ES-I3 (cell line): ENCODE measurements around the gene FAM107B.
"Not testable (repeated sequence)": the region's sequence is repeated elsewhere in the genome, so short reads cannot be mapped to it uniquely, and the experiment has no call there.

Experiments used
- H3K36me3 ChIP-seq: 2 replicates; pipeline ENCODE4 v1.6.1; 2013; ENCODE audit warnings: mild to moderate bottlenecking, low read length, control low read depth, moderate library complexity; ENCODE audit not compliant: insufficient read depth
- H3K4me1 ChIP-seq: 2 replicates; pipeline ENCODE4 v1.6.1; 2013; ENCODE audit warnings: mild to moderate bottlenecking, control low read depth, low read length; ENCODE audit not compliant: insufficient read depth
- H3K9ac ChIP-seq: 2 replicates; pipeline ENCODE4 v1.6.1; 2013; ENCODE audit warnings: low read depth, mild to moderate bottlenecking, low read length, moderate library complexity
- H3K9me3 ChIP-seq: 2 replicates; pipeline ENCODE4 v1.6.1; 2013; ENCODE audit warnings: mild to moderate bottlenecking, low read length, moderate library complexity; ENCODE audit not compliant: control insufficient read depth, insufficient read depth

The FAM107B gene

DNA sequence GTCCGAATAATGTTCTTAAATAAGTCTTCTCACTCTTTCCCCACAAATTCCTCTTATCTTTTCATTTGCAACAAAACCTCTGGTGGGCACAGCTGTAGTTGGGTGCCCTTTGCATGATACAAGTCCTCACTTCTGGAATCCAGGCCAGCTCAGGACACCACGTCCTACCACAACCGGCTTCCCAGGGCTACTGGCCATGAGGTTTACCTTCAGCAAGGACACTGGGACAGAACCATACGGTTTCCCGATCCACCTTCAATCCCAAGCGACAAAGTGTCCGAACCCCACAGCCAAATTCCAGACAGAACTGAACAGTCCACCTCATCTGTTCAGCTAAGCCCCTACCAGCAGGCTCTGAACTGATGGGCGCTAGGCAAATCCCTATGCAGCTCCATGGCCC is 174.6 kb downstream of the FAM107B start:
- H3K4me1 ChIP-seq: peaks cover 15% of the 10 kb centered on the region
- no peaks in the 10 kb centered on the region for H3K9me3 ChIP-seq
- H3K36me3 ChIP-seq: peaks cover 3% of the 10 kb centered on the region
- no peak overlapping the region for H3K9ac ChIP-seq

DNA sequence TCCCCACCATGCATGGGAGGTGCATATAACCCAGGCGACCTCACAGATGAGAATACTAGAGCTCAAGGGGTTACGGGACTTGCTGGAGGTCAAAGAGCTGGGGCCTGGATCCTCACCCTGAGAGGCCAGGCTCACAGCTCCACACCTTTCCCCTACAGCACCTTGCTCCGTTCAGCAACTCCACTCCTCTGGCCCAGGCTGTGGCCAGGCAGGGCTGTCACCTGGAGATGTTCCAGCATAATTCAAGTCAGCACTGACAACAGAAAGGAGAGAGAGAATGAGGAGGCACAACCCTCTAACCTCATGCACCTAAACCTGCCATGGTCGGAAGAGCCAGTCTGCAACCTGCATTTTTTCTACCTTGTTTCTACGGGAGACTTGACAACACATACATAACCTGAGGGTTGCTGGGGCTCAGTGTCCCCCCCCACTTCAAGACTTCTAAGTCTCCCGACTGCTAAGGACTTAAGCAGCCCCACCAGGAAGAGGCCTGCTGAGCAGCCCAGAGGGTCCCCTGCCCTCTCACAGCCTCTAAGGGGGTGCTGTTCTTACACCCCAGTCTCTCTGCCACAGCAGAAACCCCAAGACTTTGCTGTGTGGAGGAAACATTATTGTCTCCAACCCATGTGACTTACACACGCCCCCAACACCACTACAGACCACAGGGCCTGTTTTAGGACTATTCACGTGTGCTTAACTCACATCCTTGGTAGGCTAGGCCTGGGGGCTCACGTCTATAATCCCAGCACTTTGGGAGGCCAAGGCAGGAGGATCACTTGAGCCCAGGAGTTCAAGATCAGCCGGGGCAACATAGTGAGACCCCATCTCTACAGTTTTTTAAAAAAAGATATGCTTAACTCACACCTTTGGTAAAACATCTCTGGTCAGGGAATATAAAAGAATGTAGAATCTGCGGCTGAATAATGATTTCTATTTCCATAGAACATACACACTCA is 175.6 kb downstream of the FAM107B start:
- peaks cover 15% of the 10 kb centered on the region for H3K4me1 ChIP-seq
- no peak overlapping the region for H3K9ac ChIP-seq
- H3K9me3 ChIP-seq: no peaks in the 10 kb centered on the region
- H3K36me3 ChIP-seq: peaks cover 3% of the 10 kb centered on the region

GRCh38 chr10:14595526-14596182 is 179.0 kb downstream of the FAM107B start:
- Histone ChIP-seq H3K4me1 (no peaks in the 10 kb centered on the region), H3K9me3 (no peaks in the 10 kb centered on the region), H3K36me3 (peaks cover 3% of the 10 kb centered on the region), H3K9ac (no peak overlapping the region)

GRCh38 chr10:14594878-14595525 is 179.7 kb downstream of the FAM107B start:
- no peak overlapping the region for H3K9ac ChIP-seq
- H3K36me3 ChIP-seq: peaks cover 3% of the 10 kb centered on the region
- no peaks in the 10 kb centered on the region for H3K4me1 ChIP-seq
- H3K9me3 ChIP-seq: no peaks in the 10 kb centered on the region

GRCh38 chr10:14593806-14594205 is 180.9 kb downstream of the FAM107B start:
- H3K36me3 ChIP-seq: peaks cover 3% of the 10 kb centered on the region; the same call in 1 of the 2 replicates
- no peaks in the 10 kb centered on the region for H3K4me1 ChIP-seq

GRCh38 chr10:14592566-14592965 is 182.1 kb downstream of the FAM107B start:
- no peaks in the 10 kb centered on the region for H3K4me1 ChIP-seq
- peaks cover 3% of the 10 kb centered on the region; the same call in 1 of the 2 replicates for H3K36me3 ChIP-seq
- H3K9ac ChIP-seq: no peak overlapping the region
- H3K9me3 ChIP-seq: no peaks in the 10 kb centered on the region

More at GRCh38 chr10:14593806-14594205, 180.9 kb downstream of the FAM107B start:
- Histone ChIP-seq H3K9ac (no peak overlapping the region), H3K9me3 (no peaks in the 10 kb centered on the region)

DNA sequence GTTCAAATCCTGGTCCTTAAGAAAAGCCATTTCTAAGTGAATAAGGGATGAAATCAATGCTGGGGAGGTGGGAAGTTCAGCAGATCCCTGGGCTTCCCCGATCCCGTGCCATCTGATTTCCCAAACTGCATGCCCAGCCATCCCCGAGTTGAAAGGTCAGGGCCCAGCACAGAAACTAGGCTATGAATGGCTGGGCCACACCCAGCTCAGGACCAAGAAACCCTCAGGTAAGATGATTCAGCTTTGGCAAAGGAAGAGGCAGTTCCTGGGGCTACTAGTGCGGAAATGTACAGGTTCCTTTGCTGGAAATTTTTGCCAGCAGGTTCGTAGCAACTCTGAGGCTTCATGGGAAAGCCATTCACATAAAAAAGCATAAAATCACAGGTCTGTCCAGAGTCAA is 182.7 kb downstream of the FAM107B start:
- Histone ChIP-seq H3K9ac (no peak overlapping the region), H3K4me1 (no peaks in the 10 kb centered on the region), H3K36me3 (peaks cover 3% of the 10 kb centered on the region; the same call in 1 of the 2 replicates), H3K9me3 (no peaks in the 10 kb centered on the region)

DNA sequence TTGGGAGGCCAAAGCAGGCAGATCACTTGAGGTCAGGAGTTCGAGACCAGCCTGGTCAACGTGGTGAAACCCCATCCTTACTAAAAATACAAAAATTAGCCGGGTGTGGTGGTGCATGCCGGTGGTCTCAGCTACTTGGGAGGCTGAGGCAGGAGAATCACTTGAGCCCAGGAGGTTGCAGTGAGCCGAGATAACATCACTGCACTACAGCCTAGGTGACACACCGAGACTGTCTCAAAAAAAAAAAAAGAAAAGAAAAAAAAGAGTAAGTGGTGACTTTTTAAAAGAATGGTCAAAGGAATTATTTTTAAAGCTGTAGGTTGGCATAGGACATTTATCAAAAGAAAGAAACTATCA is 185.8 kb downstream of the FAM107B start:
- H3K9ac ChIP-seq, H3K36me3 ChIP-seq, H3K9me3 ChIP-seq: not testable (repeated sequence)
- H3K4me1 ChIP-seq: peaks cover 10% of the 10 kb centered on the region; the same call in 1 of the 2 replicates

- Histone ChIP-seq H3K4me1 (peaks cover 10% of the 10 kb centered on the region; the same call in 1 of the 2 replicates), H3K9me3 (no peaks in the 10 kb centered on the region), H3K36me3 (no peaks in the 10 kb centered on the region), H3K9ac (no peak overlapping the region)
Measured at GRCh38 chr10:14588084-14588937, 186.4 kb downstream of the FAM107B start.

DNA sequence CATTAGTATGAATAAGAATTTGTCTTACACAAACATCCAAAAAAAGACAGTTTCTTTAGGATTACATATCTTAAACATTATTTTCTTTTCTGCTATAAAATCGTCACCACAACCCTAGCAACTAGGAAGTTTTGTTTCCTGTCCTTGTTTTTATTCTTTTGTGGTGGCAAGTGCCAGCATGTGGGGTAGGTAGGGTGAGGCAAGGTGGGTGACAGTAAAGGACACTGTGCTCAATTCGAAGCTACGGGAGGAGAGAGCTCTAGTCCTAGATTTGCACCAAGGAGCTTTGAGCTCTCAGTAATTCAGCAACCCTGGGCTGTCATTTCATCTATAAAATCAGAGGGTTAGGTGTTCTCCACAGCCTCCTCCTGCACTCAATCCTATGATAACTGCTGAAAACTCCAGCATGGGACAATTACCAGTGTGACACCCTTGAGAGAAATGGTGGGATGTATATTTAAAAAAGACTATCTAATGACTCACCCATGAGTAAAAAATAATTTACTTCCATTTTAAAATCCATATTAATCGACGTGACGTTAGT is 187.1 kb downstream of the FAM107B start:
- no peak overlapping the region for H3K9ac ChIP-seq
- H3K4me1 ChIP-seq: peaks cover 10% of the 10 kb centered on the region; the same call in 1 of the 2 replicates
- no peaks in the 10 kb centered on the region for H3K36me3 ChIP-seq
- H3K9me3 ChIP-seq: no peaks in the 10 kb centered on the region

DNA sequence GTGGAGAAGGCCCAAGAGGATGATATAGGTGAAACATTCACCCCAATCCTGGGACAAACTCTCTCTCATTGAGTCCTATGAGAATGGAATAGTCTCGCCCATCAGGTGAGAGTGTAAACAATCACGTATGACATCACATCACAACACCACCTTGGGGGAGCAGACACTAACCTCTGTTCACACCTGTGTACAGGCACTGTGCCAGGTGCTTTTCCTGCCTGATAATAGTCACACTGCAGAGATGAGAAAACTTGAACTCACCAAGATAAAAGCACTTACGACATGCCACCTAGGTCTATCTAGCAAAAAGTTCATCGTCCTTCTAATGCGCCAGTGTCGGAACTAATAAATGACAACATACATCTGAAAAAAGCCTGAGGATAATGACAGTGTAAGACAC is 187.8 kb downstream of the FAM107B start:
- Histone ChIP-seq H3K9me3 (no peaks in the 10 kb centered on the region), H3K36me3 (no peaks in the 10 kb centered on the region), H3K4me1 (peaks cover 10% of the 10 kb centered on the region; the same call in 1 of the 2 replicates), H3K9ac (no peak overlapping the region)

DNA sequence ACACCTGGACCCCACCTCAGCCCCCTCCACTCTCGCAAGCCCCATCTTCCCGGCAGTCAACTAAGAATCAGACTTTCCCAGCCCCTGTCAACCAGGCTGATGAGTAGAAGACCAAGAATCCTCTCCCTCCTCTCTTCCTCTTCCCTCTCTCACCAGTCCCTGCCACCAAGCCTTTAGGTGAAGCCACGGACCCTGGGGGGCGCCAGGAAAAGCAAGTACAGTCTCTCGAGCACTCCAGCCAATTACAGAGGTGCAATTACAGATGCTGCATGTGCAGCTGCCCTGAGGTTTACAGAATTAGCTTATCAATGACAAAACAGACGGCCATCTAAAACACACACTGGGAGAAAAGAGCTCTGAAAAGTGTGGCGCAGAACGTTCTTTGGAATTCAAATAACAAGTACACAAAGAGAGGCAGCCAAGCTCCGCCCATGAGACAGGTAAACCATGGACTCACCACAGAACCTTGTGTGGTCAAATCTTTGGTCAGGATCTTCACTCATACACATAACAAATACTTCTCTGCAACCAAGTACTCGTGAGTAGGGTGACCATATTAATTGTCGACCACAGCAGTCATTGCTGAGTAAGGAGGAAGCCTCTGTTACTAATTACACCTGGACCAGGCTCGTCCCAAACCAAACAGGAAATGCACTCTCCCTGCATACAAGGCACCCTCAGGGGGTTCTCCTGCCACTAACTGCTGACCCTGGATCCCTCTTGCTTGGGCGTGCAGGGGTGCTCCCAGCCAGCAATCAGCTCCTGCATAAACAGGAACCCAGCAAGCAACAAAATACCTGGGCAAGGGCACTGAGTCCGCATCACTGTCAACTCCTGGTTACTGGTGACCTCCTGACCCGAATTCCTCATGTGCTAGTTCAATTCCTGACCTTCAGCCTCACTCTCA is 189.2 kb downstream of the FAM107B start:
- Histone ChIP-seq H3K36me3 (no peaks in the 10 kb centered on the region), H3K4me1 (peaks cover 10% of the 10 kb centered on the region; the same call in 1 of the 2 replicates)

DNA sequence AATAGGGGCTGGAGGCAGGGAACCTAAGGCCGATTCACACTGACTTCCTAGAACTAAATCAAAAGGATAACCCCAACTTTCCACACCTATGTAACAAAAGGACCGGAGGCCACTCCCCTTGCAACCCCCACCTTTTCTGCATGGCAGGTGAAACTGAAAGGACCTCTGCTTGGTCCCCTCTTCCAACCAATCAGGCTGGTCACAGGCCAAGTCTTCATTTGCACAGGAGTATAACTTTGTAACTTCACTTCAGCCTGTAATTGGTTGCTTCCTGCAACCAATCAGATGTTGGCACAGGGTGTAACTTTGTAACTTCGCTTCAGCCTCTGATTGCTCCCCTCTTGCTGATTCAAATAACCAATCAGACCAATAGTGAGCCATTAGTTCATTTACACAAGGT is 190.0 kb downstream of the FAM107B start:
- Histone ChIP-seq H3K9ac (no peak overlapping the region), H3K4me1 (peaks cover 10% of the 10 kb centered on the region; the same call in 1 of the 2 replicates), H3K9me3 (no peaks in the 10 kb centered on the region), H3K36me3 (no peaks in the 10 kb centered on the region)

More for the DNA sequence above, 189.2 kb downstream of the FAM107B start:
- Histone ChIP-seq H3K9me3 (no peaks in the 10 kb centered on the region), H3K9ac (no peak overlapping the region)
